Measurements from ENCODE around the gene FAM135A.

FAM135A gene

DNA sequence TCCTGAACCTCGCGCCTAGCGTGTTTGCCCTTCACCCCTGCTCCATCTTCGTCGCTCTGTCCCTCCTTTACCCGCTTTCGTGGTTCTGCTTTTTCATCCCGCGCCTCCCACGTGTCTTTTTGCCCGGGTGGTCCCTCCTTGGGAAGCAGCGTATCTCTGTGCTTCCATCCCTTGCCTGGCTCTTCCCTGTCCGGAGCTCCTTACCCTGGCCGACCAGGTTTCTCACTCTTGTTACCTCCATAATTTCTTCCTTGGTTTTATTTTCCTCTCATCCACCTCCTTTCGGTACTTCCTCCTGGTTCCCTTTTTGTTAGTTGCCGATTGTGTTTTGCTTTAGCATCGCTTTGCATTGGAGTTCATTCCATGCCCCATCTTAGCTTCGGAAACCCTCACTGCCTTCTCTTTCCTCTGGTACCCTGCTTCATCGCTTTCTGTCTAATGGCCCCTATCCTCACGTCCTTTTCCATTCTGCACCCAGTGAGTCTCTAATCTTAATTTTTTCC, 735 bp downstream of the FAM135A start:
- TF ChIP-seq OVOL3 (tag by site-specific recombination; IDR thresholded peaks at IDR 0.05), result no peak
- peak; percentile 46; the same call in 1 of the 2 replicates for TF ChIP-seq ZFP69B (tag by site-specific recombination; IDR thresholded peaks at IDR 0.05)
- TF ChIP-seq ZBTB20 (tag by site-specific recombination; IDR thresholded peaks at IDR 0.05), result peak; percentile 73
- no peak for TF ChIP-seq ZNF777 (tag by site-specific recombination; IDR thresholded peaks at IDR 0.05; ENCODE audit: borderline replicate concordance)
- TF ChIP-seq ZNF488 (tag by site-specific recombination; IDR thresholded peaks at IDR 0.05), result no peak
- TF ChIP-seq MYNN (tag by site-specific recombination; IDR thresholded peaks at IDR 0.05; ENCODE audit: borderline replicate concordance), result no peak
- TF ChIP-seq ZBTB17 (tag by site-specific recombination; IDR thresholded peaks at IDR 0.05), result peak; percentile 77
- peak; percentile 80 for TF ChIP-seq PRDM1 (tag by site-specific recombination; IDR thresholded peaks at IDR 0.05)
- TF ChIP-seq, protein P1, sequence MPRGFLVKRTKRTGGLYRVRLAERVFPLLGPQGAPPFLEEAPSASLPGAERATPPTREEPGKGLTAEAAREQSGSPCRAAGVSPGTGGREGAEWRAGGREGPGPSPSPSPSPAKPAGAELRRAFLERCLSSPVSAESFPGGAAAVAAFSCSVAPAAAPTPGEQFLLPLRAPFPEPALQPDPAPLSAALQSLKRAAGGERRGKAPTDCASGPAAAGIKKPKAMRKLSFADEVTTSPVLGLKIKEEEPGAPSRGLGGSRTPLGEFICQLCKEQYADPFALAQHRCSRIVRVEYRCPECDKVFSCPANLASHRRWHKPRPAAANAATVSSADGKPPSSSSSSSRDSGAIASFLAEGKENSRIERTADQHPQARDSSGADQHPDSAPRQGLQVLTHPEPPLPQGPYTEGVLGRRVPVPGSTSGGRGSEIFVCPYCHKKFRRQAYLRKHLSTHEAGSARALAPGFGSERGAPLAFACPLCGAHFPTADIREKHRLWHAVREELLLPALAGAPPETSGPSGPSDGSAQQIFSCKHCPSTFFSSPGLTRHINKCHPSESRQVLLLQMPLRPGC (tag by site-specific recombination; IDR thresholded peaks at IDR 0.05), result 0 out of 2 replicates have a peak, but pooled peaks have one; percentile 2
- TF ChIP-seq ZNF366 (tag by site-specific recombination; conservative IDR thresholded peaks at IDR 0.05), result peak; percentile 64
- TF ChIP-seq, protein P2, sequence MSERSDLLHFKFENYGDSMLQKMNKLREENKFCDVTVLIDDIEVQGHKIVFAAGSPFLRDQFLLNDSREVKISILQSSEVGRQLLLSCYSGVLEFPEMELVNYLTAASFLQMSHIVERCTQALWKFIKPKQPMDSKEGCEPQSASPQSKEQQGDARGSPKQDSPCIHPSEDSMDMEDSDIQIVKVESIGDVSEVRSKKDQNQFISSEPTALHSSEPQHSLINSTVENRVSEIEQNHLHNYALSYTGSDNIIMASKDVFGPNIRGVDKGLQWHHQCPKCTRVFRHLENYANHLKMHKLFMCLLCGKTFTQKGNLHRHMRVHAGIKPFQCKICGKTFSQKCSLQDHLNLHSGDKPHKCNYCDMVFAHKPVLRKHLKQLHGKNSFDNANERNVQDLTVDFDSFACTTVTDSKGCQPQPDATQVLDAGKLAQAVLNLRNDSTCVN (tag by site-specific recombination; optimal IDR thresholded peaks at IDR 0.05), result peak; percentile 81
- TF ChIP-seq ZNF600 (tag by site-specific recombination; IDR thresholded peaks at IDR 0.05), result peak; percentile 77
- TF ChIP-seq ZBTB48 (tag by site-specific recombination; IDR thresholded peaks at IDR 0.05), result peak; percentile 73
- 0 out of 2 replicates have a peak, but pooled peaks have one; percentile 0 for TF ChIP-seq PRDM4 (tag by site-specific recombination; IDR thresholded peaks at IDR 0.05)
- TF ChIP-seq ZNF335 (tag by site-specific recombination; conservative IDR thresholded peaks at IDR 0.05), result peak; percentile 71
- TF ChIP-seq, protein P3, sequence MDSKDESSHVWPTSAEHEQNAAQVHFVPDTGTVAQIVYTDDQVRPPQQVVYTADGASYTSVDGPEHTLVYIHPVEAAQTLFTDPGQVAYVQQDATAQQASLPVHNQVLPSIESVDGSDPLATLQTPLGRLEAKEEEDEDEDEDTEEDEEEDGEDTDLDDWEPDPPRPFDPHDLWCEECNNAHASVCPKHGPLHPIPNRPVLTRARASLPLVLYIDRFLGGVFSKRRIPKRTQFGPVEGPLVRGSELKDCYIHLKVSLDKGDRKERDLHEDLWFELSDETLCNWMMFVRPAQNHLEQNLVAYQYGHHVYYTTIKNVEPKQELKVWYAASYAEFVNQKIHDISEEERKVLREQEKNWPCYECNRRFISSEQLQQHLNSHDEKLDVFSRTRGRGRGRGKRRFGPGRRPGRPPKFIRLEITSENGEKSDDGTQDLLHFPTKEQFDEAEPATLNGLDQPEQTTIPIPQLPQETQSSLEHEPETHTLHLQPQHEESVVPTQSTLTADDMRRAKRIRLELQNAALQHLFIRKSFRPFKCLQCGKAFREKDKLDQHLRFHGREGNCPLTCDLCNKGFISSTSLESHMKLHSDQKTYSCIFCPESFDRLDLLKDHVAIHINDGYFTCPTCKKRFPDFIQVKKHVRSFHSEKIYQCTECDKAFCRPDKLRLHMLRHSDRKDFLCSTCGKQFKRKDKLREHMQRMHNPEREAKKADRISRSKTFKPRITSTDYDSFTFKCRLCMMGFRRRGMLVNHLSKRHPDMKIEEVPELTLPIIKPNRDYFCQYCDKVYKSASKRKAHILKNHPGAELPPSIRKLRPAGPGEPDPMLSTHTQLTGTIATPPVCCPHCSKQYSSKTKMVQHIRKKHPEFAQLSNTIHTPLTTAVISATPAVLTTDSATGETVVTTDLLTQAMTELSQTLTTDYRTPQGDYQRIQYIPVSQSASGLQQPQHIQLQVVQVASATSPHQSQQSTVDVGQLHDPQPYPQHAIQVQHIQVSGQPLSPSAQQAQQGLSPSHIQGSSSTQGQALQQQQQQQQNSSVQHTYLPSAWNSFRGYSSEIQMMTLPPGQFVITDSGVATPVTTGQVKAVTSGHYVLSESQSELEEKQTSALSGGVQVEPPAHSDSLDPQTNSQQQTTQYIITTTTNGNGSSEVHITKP (tag by site-specific recombination; IDR thresholded peaks at IDR 0.05), result peak; percentile 58; the same call in 1 of the 2 replicates
- peak; percentile 65; the same call in 1 of the 2 replicates for TF ChIP-seq ZXDB (tag by site-specific recombination; IDR thresholded peaks at IDR 0.05)
- TF ChIP-seq ZNF2 (tag by site-specific recombination; IDR thresholded peaks at IDR 0.05), result peak; percentile 49; the same call in 1 of the 2 replicates
- TF ChIP-seq, protein P4, sequence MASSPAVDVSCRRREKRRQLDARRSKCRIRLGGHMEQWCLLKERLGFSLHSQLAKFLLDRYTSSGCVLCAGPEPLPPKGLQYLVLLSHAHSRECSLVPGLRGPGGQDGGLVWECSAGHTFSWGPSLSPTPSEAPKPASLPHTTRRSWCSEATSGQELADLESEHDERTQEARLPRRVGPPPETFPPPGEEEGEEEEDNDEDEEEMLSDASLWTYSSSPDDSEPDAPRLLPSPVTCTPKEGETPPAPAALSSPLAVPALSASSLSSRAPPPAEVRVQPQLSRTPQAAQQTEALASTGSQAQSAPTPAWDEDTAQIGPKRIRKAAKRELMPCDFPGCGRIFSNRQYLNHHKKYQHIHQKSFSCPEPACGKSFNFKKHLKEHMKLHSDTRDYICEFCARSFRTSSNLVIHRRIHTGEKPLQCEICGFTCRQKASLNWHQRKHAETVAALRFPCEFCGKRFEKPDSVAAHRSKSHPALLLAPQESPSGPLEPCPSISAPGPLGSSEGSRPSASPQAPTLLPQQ (tag by site-specific recombination; IDR thresholded peaks at IDR 0.05), result peak; percentile 52; the same call in 1 of the 2 replicates
- TF ChIP-seq ZNF341 (tag by site-specific recombination; IDR thresholded peaks at IDR 0.05; ENCODE audit: low read depth), result peak; percentile 42
- TF ChIP-seq REPIN1 (tag by site-specific recombination; IDR thresholded peaks at IDR 0.05; ENCODE audit: low read depth), result no peak
- ChIA-PET POLR2A (interaction anchor here (1.1 to 3.7 kb wide), 9 partner anchors 9 to 271 kb away, joined by 3 to 37 read pairs (median 8); partner anchors contain the start of gene SDHAF4), CTCF (interaction anchor here (0.6 to 6.0 kb wide), 9 partner anchors 19 to 470 kb away, joined by 3 to 43 read pairs (median 4); no protein-coding TSS in a partner anchor)
- Histone ChIP-seq H3K9me3 (ENCODE audit: control insufficient read depth, insufficient read depth, low read depth, low read length) (no peaks in the 10 kb centered on the region), H3K27ac (ENCODE audit: extremely low read depth, low read depth, low read length) (peak overlapping the region; percentile 74; the same call in 1 of the 2 replicates), H3K36me3 (ENCODE audit: control insufficient read depth in 2 of 2, insufficient read depth in 1 of 2, low read length in 2 of 2) (peaks cover 7 to 23% of the 10 kb centered on the region in 2 experiments; a peak in 2 of 3 replicates), H3K4me3 (ENCODE audit: low read depth, low read length) (peak overlapping the region; percentile 75), H3K4me1 (ENCODE audit: control insufficient read depth, insufficient read depth, low read length) (peaks cover 6% of the 10 kb centered on the region; the same call in 1 of the 2 replicates)

Measured in HEK293 (cell line).